Adrenal gland (tissue), 12 donors: ENCODE results near the gene C6orf163. TPM values are rescaled to one million over a fixed set of nuclear protein-coding genes. Genes with fewer than 3 reads are reported as not detected.
A peak's percentile ranks its signal among the peaks of the same experiment; 100 is the strongest.
"Not testable (repeated sequence)": the region's sequence is repeated elsewhere in the genome, so short reads cannot be mapped to it uniquely, and the experiment has no call there.

Source experiments
- DNase-seq, 7 donors: peaks; one replicate each; pipeline ENCODE4 v3.0.0-alpha.2; 2019 to 2020
- H3K27ac ChIP-seq, 5 donors: fragments of 200-600 bp; sonication (generic) in 4 of 5; 1 replicate in 3 of 5; 2 replicates in 2 of 5; pipeline versions ENCODE4 v1.5.1 to v1.8.0; 2016 to 2020; ENCODE audit warnings: mild to moderate bottlenecking in 1 of 5
- H3K27me3 ChIP-seq: fragments of 200-600 bp; 2 replicates; pipeline ENCODE4 v1.8.0; 2021
- H3K36me3 ChIP-seq, 2 donors: fragments of 200-600 bp; replicated peaks in 1 of 2; 1 replicate in 1 of 2; 2 replicates in 1 of 2; pipeline versions ENCODE4 v1.5.1 to v1.8.0; 2018 to 2022
- H3K4me1 ChIP-seq, 2 donors: fragments of 200-600 bp; replicated peaks in 1 of 2; 1 replicate in 1 of 2; 2 replicates in 1 of 2; pipeline versions ENCODE4 v1.5.1 to v1.8.0; 2018 to 2021
- H3K4me3 ChIP-seq, 4 donors: fragments of 200-600 bp; sonication (generic) in 3 of 4; one replicate each; pipeline ENCODE4 v1.5.1; 2016 to 2018
- H3K9me3 ChIP-seq, 3 donors: fragments of 200-600 bp; sonication (generic) in 1 of 3; replicated peaks in 1 of 3; 1 replicate in 2 of 3; 2 replicates in 1 of 3; pipeline versions ENCODE4 v1.5.1 to v1.8.0; 2016 to 2021
- POLR2A ChIP-seq, 2 donors: fragments of 450-650 bp; IDR thresholded peaks; one replicate each; pipeline ENCODE4 v1.6.1; 2017; ENCODE audit warnings: antibody characterized with exemption in 2 of 2, mild to moderate bottlenecking in 2 of 2, moderate library complexity in 1 of 2
- WGBS, 4 donors: extraction: QIAGEN DNeasy Blood & Tissue Kit in 2 of 4; methylation state at CpG; one replicate each; pipeline versions ENCODE4 v1.1.5 to v1.1.7; 2013 to 2017; 5-methylcytosine and 5-hydroxymethylcytosine counted together
- intact Hi-C, 2 donors: fragments of 100-400 bp; cut with DNase I; formaldehyde crosslinking; loops; one replicate each; pipeline versions ENCODE4 v1.14.1 to v1.15.0; 2022 to 2023
- polyA plus RNA-seq, 3 donors: library from polyadenylated mRNA; stranded (reverse); fragments of 200-250 nt in 2 of 3; fragments of 350-450 nt in 1 of 3; fragmentation: Illumina TruSeq in 1 of 3; extraction: RNeasy Lipid Tissue Mini Kit (QIAGEN cat#74804) in 1 of 3; gene quantifications; one replicate each; pipeline ENCODE4 v1.2.3, GENCODE V29; 2013 to 2014
- total RNA-seq, 9 donors: library from RNA; depleted of rRNA in 4 of 9; stranded (reverse); fragments of >200 nt in 4 of 9; fragments of 120-200 nt in 1 of 9; fragmentation: NEBNext Ultra II Directional in 1 of 9; extraction: Animal tissue kit (Norgen Biotek cat#: 25700) in 1 of 9; gene quantifications; one replicate each; pipeline versions ENCODE4 v1.1.0 to v1.2.4, GENCODE V29; 2013 to 2023
- TF ChIP-seq, protein P1 (sequence below), 6 experiments: fragments of 450-650 bp in 4 of 6; fragments of 200-600 bp in 2 of 6; sonication (generic) in 1 of 6; IDR thresholded peaks; 1 replicate in 5 of 6; 2 replicates in 1 of 6; pipeline versions ENCODE4 v1.5.1 to v1.8.0; 2016 to 2021; ENCODE audit warnings: antibody characterized with exemption in 6 of 6, mild to moderate bottlenecking in 2 of 6, moderate library complexity in 1 of 6
- donor health status: healthy with polysubstance abuse.
- donor health status: Bipolar disorder and iron deficiency.
- donor health status: DM: yes; HTN: yes; CAD: no.
- donor health status: DM: no; HTN: no; CAD: no.
- donor health status: DM: no; HTN: no; CAD: no.
- donor health status: DM: yes; HTN: yes; CAD: no.

Gene C6orf163
- total and polyA plus RNA-seq, 12 donors = 0.55 to 20.4 (median 2.8) TPM; not detected in 1

DNA sequence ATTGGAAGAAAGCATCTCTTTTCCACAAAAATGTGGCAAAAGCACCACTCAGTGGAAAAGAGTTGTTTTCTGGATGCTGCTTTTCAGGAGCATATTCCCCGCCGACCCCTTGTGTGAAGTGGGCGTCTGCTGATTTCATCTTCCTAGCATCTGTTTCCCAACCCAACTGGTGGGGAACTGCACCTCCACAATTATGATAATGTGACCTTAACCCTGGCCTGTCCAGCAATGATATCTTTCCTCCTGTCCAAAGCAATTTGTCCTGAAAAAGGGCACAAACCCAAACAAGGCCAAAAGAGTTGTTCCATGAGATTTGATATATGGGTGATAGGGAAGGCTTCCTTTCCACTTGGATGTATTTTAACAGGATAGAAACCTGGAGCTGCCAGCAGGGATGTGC, 29.5 kb upstream of the C6orf163 start:
- H3K4me1 ChIP-seq = no peaks in the 10 kb centered on the region
- 86 to 93% (median 89%) methylated on average over 3 of the region's 3 CpGs for WGBS, 4 donors
- H3K27ac ChIP-seq = no peak overlapping the region
- H3K36me3 ChIP-seq = no peaks in the 10 kb centered on the region
- no peak for DNase-seq
- no peak for TF ChIP-seq POLR2A (IDR thresholded peaks at IDR 0.05)
- TF ChIP-seq, protein P1, sequence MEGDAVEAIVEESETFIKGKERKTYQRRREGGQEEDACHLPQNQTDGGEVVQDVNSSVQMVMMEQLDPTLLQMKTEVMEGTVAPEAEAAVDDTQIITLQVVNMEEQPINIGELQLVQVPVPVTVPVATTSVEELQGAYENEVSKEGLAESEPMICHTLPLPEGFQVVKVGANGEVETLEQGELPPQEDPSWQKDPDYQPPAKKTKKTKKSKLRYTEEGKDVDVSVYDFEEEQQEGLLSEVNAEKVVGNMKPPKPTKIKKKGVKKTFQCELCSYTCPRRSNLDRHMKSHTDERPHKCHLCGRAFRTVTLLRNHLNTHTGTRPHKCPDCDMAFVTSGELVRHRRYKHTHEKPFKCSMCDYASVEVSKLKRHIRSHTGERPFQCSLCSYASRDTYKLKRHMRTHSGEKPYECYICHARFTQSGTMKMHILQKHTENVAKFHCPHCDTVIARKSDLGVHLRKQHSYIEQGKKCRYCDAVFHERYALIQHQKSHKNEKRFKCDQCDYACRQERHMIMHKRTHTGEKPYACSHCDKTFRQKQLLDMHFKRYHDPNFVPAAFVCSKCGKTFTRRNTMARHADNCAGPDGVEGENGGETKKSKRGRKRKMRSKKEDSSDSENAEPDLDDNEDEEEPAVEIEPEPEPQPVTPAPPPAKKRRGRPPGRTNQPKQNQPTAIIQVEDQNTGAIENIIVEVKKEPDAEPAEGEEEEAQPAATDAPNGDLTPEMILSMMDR (IDR thresholded peaks at IDR 0.05) = no peak
- no peaks in the 10 kb centered on the region for H3K27me3 ChIP-seq
- no peaks in the 10 kb centered on the region for H3K9me3 ChIP-seq
- H3K4me3 ChIP-seq = no peak overlapping the region
- intact Hi-C loops = no loop called here

DNA sequence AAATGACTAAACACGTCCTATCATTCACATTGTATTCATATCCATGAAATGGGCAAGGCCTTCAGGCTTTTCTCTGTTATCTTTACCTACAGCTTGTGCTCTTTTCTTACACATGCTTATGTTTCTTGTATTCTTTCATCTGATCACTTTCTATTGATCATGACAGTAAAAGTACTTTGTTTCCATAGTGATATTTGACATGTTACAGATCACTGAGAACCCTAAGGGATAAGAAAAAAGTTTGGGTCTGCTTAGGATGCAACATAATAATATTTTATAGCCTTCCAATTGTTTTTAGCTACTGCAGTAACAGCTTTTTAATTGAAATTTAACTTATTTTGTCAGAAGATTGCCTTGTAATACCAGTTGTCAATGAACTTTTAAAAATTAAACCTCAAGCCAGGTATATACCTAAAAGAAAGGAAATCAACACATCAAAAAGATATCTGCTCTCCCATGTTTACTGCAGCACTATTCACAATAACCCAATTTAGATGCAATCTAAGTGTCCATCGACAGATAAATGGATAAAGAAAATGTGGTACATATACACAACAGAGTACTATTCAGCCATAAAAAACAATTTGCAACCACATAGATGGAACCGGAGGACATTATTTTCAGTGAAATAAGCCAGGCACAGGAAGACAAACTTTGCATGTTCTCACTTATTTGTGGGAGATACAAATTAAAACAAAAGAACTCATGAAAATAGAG, 25.2 kb upstream of the C6orf163 start:
- no peak for DNase-seq
- Histone ChIP-seq H3K4me3 (no peak overlapping the region), H3K36me3 (no peaks in the 10 kb centered on the region), H3K27ac (no peak overlapping the region), H3K4me1 (peaks cover 0 to 3% of the 10 kb centered on the region in 2 donors), H3K27me3 (no peaks in the 10 kb centered on the region), H3K9me3 (no peaks in the 10 kb centered on the region)
- 75 to 82% (median 76%) methylated on average over 3 of the region's 3 CpGs for WGBS, 4 donors
- TF ChIP-seq, protein P1 (IDR thresholded peaks at IDR 0.05) = no peak
- no peak for TF ChIP-seq POLR2A (IDR thresholded peaks at IDR 0.05)
- intact Hi-C loops = no loop called here

- peak; percentile 80 to 88 (median 84) for DNase-seq
- Histone ChIP-seq H3K36me3 (no peaks in the 10 kb centered on the region), H3K27me3 (no peaks in the 10 kb centered on the region), H3K4me3 (peak within 1 kb of the TSS; percentile 60 to 97 (median 82)), H3K4me1 (peaks cover 0 to 3% of the 10 kb centered on the region in 2 donors), H3K27ac (peak within 1 kb of the TSS in 4 of 5 donors; percentile 42 to 66 (median 48)), H3K9me3 (no peaks in the 10 kb centered on the region)
- intact Hi-C loops = no loop called here
- WGBS, 4 donors = 0 to 1% (median 1%) methylated on average over 34 to 60 of the region's 60 CpGs
- TF ChIP-seq, protein P1 (IDR thresholded peaks at IDR 0.05) = peak; percentile 86 to 99 (median 94)
- TF ChIP-seq POLR2A (IDR thresholded peaks at IDR 0.05) = peak; percentile 42 to 48
Observed at GRCh38 chr6:87322304-87323212, 22.1 kb upstream of the C6orf163 start, which contains the start of gene SMIM8. SMIM8 (plus strand) TSS chr6:87322588; CDS start chr6:87337032, 14,444 bp downstream.

- intact Hi-C loops, H3K4me1 ChIP-seq, DNase-seq, H3K27ac ChIP-seq, H3K36me3 ChIP-seq, H3K9me3 ChIP-seq, H3K27me3 ChIP-seq, H3K4me3 ChIP-seq: not testable (repeated sequence)
- 100% methylated on average over 1 of the region's 1 CpG for WGBS, 4 donors
Observed at GRCh38 chr6:87323880-87324279, 20.7 kb upstream of the C6orf163 start.
